Prostate gland (tissue), 2 donors: ENCODE data around the gene RAD17.

ENCODE experiments used
- CTCF ChIP-seq, 4 experiments: fragments of 200-600 bp in 2 of 4; fragments of 450-650 bp in 2 of 4; sonication (generic) in 2 of 4; IDR thresholded peaks; 1 replicate in 3 of 4; 2 replicates in 1 of 4; pipeline ENCODE4 v1.5.1; 2016 to 2019; ENCODE audit warnings: antibody characterized with exemption in 4 of 4, mild to moderate bottlenecking in 2 of 4, moderate library complexity in 2 of 4
- POLR2AphosphoS5 ChIP-seq: sonication (generic); formaldehyde crosslinking; IDR thresholded peaks from one replicate; pipeline ENCODE4 v1.6.1; 2017; ENCODE audit warnings: antibody characterized with exemption

- TF ChIP-seq CTCF (IDR thresholded peaks at IDR 0.05) (no peak), POLR2AphosphoS5 (no peak)
Measured at GRCh38 chr5:69444127-69444754, 74.6 kb downstream of the RAD17 start.
